MCF 10A (cell line): ENCODE measurements around the gene EPB41L4A. TPM values are rescaled to one million over a fixed set of nuclear protein-coding genes. Genes with fewer than 3 reads are reported as not detected.

ENCODE experiments used
- BruUV-seq: library from RNA; stranded (reverse); fragments of 400-500 nt; replicated peaks from 2 replicates; lab custom pipeline; 2021; lab: Mats Ljungman, UMichigan
- CTCF ChIA-PET: fragments of 300-600 bp; sonication (Branson Sonifier 250); formaldehyde crosslinking; extraction: SDS; loops from one replicate; lab custom pipeline; 2021; ENCODE audit warnings: antibody characterized with exemption, inconsistent platforms; lab: Yijun Ruan, JAX
- POLR2A ChIA-PET: fragments of 300-600, 350-650 bp; sonication (Branson Sonifier 250); formaldehyde crosslinking; extraction: SDS; loops from one replicate; lab custom pipeline; 2020; ENCODE audit warnings: antibody characterized with exemption, inconsistent platforms; lab: Yijun Ruan, JAX
- DNase-seq: peaks from one replicate; pipeline ENCODE4 v3.0.0-alpha.2; 2018; ENCODE audit not compliant: unreplicated experiment
- H3K27ac Mint-ChIP-seq: one replicate; pipeline ENCODE4 v1.8.0; 2022; ENCODE audit warnings: mild to moderate bottlenecking, low read depth, mixed read lengths; ENCODE audit not compliant: unreplicated experiment
- H3K27me3 Mint-ChIP-seq: one replicate; pipeline ENCODE4 v1.8.0; 2022; ENCODE audit warnings: mixed read lengths; ENCODE audit not compliant: insufficient read depth, unreplicated experiment
- H3K36me3 Mint-ChIP-seq: one replicate; pipeline ENCODE4 v1.8.0; 2022; ENCODE audit warnings: mild to moderate bottlenecking, moderate library complexity, mixed read lengths; ENCODE audit not compliant: insufficient read depth, unreplicated experiment
- H3K4me1 Mint-ChIP-seq: one replicate; pipeline ENCODE4 v1.8.0; 2022; ENCODE audit warnings: mixed read lengths; ENCODE audit not compliant: insufficient read depth, unreplicated experiment
- H3K4me3 Mint-ChIP-seq: one replicate; pipeline ENCODE4 v1.8.0; 2022; ENCODE audit warnings: mild to moderate bottlenecking, moderate library complexity, mixed read lengths; ENCODE audit not compliant: unreplicated experiment
- H3K9me3 Mint-ChIP-seq: one replicate; pipeline ENCODE4 v1.8.0; 2022; ENCODE audit warnings: mixed read lengths; ENCODE audit not compliant: unreplicated experiment
- intact Hi-C: fragments of 100-400 bp; cut with micrococcal nuclease; formaldehyde crosslinking; loops from 2 replicates; pipeline ENCODE4 v1.14.1; 2022
- total RNA-seq: library from RNA; stranded (reverse); gene quantifications from 2 replicates; pipeline ENCODE4 v1.2.3, GENCODE V29; 2022
- TF ChIP-seq, protein P1 (sequence below): fragments of 200-600 bp; IDR thresholded peaks from one replicate; pipeline ENCODE4 v1.8.0; 2022; ENCODE audit warnings: antibody characterized with exemption, mild to moderate bottlenecking; ENCODE audit not compliant: unreplicated experiment

The EPB41L4A gene
- total RNA-seq, 1 experiment from 2014 or later, result 12.4 TPM

GRCh38 chr5:112195924-112196323 is 223.2 kb downstream of the EPB41L4A start:
- Mint-ChIP-seq H3K9me3 (no peaks in the 10 kb centered on the region), H3K27me3 (no peaks in the 10 kb centered on the region), H3K36me3 (peaks cover 29% of the 10 kb centered on the region), H3K4me3 (no peak overlapping the region), H3K27ac (no peak overlapping the region), H3K4me1 (no peaks in the 10 kb centered on the region)
- no peak for DNase-seq
- intact Hi-C loops, result no loop called here
- BruUV-seq, result no TSS peak
- TF ChIP-seq, protein P1, sequence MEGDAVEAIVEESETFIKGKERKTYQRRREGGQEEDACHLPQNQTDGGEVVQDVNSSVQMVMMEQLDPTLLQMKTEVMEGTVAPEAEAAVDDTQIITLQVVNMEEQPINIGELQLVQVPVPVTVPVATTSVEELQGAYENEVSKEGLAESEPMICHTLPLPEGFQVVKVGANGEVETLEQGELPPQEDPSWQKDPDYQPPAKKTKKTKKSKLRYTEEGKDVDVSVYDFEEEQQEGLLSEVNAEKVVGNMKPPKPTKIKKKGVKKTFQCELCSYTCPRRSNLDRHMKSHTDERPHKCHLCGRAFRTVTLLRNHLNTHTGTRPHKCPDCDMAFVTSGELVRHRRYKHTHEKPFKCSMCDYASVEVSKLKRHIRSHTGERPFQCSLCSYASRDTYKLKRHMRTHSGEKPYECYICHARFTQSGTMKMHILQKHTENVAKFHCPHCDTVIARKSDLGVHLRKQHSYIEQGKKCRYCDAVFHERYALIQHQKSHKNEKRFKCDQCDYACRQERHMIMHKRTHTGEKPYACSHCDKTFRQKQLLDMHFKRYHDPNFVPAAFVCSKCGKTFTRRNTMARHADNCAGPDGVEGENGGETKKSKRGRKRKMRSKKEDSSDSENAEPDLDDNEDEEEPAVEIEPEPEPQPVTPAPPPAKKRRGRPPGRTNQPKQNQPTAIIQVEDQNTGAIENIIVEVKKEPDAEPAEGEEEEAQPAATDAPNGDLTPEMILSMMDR, result no peak
- ChIA-PET POLR2A (interaction anchor here (0.8 kb wide), 1 partner anchor 225 kb away, joined by 3 read pairs; no protein-coding TSS in a partner anchor), CTCF (interaction anchor here (1.1 to 2.1 kb wide), 5 partner anchors 10 to 224 kb away, joined by 3 to 12 read pairs (median 6); partner anchors contain the start of gene EPB41L4A)

DNA sequence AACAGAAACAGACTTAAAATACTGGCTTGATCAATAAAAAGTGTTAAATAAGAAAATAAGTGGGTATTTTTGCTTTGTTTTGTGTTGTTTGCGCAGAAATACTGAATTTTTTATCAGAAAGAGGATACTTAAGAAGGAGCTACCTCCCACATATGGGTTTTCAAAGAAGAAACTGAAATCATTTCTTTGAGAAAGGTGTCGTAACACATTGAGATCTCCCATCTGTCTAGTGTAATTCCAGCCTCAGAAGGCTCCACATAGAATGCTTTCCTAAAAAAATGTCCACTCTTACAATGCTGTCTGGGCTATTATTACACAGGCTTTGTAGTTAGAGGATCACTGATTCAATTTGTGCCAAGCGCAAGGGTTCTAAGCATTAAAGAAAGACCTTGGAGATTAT is 226.2 kb downstream of the EPB41L4A start:
- Mint-ChIP-seq H3K4me3 (no peak overlapping the region), H3K9me3 (no peaks in the 10 kb centered on the region), H3K27me3 (no peaks in the 10 kb centered on the region), H3K4me1 (no peaks in the 10 kb centered on the region), H3K36me3 (peaks cover 22% of the 10 kb centered on the region), H3K27ac (no peak overlapping the region)
- CTCF ChIA-PET, result interaction anchor here (0.9 kb wide), 1 partner anchor 11 kb away, joined by 4 read pairs; no protein-coding TSS in a partner anchor
- TF ChIP-seq, protein P1, result no peak
- no peak for DNase-seq
- no TSS peak for BruUV-seq
- intact Hi-C loops, result no loop called here
- POLR2A ChIA-PET, result no interaction called here

DNA sequence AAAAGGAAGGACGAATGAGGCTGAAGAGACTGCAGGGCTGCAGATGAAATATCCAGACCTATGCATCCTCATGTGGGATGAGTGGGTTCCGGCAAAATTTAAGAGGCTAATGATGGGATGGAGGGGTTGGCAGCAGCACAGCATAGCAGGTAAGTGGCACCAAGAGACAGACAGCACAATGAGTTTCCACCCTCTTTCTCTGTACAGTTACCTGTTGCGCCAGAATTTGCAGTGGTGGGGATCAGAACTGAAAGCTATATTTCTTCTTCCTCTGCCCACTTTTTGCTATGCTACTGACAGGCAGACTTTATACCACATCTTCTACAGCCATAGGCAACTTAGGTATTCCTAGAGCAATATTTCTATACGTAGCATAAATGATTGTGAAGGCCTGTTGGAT is 227.0 kb downstream of the EPB41L4A start:
- H3K4me1 Mint-ChIP-seq, result no peaks in the 10 kb centered on the region
- H3K4me3 Mint-ChIP-seq, result no peak overlapping the region
- no TSS peak for BruUV-seq
- TF ChIP-seq, protein P1, result no peak
- DNase-seq, result no peak
- H3K36me3 Mint-ChIP-seq, result peaks cover 20% of the 10 kb centered on the region
- CTCF ChIA-PET, result interaction anchor here (0.6 to 0.9 kb wide), 2 partner anchors 11 to 20 kb away, joined by 4 read pairs; no protein-coding TSS in a partner anchor
- no peak overlapping the region for H3K27ac Mint-ChIP-seq
- POLR2A ChIA-PET, result no interaction called here
- H3K27me3 Mint-ChIP-seq, result no peaks in the 10 kb centered on the region
- intact Hi-C loops, result no loop called here
- H3K9me3 Mint-ChIP-seq, result no peaks in the 10 kb centered on the region

GRCh38 chr5:112189391-112189790 is 229.7 kb downstream of the EPB41L4A start:
- intact Hi-C loops, result no loop called here
- H3K36me3 Mint-ChIP-seq, result peaks cover 26% of the 10 kb centered on the region
- no peak overlapping the region for H3K4me3 Mint-ChIP-seq
- BruUV-seq, result no TSS peak
- CTCF ChIA-PET, result interaction anchor here (0.7 to 2.0 kb wide), 3 partner anchors 14 to 518 kb away, joined by 3 to 9 read pairs (median 6); no protein-coding TSS in a partner anchor
- H3K4me1 Mint-ChIP-seq, result no peaks in the 10 kb centered on the region
- POLR2A ChIA-PET, result interaction anchor here (0.8 kb wide), 1 partner anchor 28 kb away, joined by 3 read pairs; no protein-coding TSS in a partner anchor
- no peak overlapping the region for H3K27ac Mint-ChIP-seq
- H3K9me3 Mint-ChIP-seq, result no peaks in the 10 kb centered on the region
- DNase-seq, result no peak
- TF ChIP-seq, protein P1, result no peak
- no peaks in the 10 kb centered on the region for H3K27me3 Mint-ChIP-seq
